ENCODE data around the gene TTC16. TPM values are rescaled to one million over a fixed set of nuclear protein-coding genes. Genes with fewer than 3 reads are reported as not detected.

TTC16 gene
- total RNA-seq, 1 donor from 2014 or later, result 0.22 TPM

GRCh38 chr9:127716412-127716811 is 533 bp downstream of the TTC16 start:
- intact Hi-C loops (cut with micrococcal nuclease), result loop anchor here (5.0 kb wide), 2 partner anchors 214 to 494 kb away; no protein-coding TSS in a partner anchor

GRCh38 chr9:127717766-127718165 is 1.9 kb downstream of the TTC16 start:
- intact Hi-C loops (cut with micrococcal nuclease), result loop anchor here (5.0 kb wide), 2 partner anchors 215 to 495 kb away; no protein-coding TSS in a partner anchor

- intact Hi-C loops (cut with micrococcal nuclease), result no loop called here
Observed at GRCh38 chr9:127720031-127720864, 4.4 kb downstream of the TTC16 start.

DNA sequence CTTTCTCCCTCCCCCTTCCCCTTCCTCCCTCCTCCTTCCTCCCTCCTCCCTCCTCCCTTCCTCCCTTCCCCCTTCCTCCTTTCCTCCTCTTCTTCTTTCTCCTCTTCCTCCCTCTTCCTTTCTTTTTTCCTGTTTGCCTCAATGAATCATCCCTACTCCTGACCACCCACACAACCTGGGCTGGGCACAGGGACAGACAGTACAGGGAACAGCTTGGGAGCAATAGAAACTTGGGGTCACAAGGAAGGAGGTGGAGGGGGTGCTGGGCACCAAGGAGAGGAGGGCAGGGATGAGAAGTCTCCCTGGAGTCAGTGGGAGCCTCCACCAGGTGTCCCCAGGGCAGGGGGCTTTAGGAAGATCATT is 5.0 kb downstream of the TTC16 start:
- intact Hi-C loops (cut with micrococcal nuclease), result no loop called here

- intact Hi-C loops (cut with micrococcal nuclease), result no loop called here
Observed at GRCh38 chr9:127721391-127721821, 5.5 kb downstream of the TTC16 start.

DNA sequence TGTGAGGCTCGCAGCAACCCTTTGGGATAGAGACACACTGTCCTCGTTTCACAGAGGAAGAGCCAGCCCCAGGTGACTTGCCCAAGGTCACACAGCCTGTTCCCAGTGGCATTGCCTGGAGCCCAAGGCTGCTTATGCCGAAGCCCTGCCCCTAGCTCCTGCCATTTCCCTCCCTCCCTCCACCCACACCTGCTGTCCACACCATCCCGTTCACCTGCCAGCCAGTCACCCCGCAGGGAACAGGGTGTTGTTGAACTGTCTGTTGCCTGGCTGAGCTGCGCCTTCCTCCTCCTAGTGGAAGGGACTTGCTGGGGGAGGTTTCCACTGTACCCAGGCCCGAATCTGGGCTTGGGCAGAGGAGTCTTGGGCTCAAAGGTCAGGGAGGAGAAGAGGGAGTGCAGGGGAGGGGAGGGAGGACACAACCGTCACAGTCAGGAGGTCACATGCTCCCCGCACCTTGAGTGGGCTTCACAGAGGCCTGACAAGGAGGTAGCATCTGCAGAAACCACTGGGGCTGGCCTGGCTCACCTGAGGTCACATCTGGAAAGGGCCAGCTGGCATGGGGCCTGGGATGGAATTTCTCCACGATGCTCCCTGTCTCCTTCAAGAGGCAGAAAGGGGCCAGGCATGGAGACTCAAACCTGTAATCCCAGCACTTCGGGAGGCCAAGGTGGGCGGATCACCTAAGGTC is 6.3 kb downstream of the TTC16 start:
- intact Hi-C loops (cut with micrococcal nuclease), result no loop called here

- intact Hi-C loops (cut with micrococcal nuclease), result no loop called here
Observed at GRCh38 chr9:127723013-127723412, 7.1 kb downstream of the TTC16 start.

DNA sequence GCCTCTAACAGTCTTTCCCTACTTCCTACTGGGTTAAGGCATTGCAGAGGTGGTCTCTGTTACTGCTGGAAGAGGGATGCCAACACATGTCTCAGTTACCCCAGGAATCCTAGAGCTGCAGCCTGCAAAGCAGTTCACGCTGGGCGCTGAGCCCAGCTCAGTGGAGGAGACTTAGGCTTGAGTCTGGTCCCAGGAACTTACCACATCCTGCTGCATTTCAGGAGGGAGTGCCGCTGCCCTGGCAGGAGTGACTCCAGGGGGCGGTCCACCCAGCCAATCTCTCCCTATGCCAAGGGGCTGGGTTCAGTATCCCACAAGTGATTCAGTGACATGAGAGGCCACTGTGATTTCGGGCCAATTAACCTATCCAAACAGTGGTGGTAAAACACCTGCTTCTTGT is 7.6 kb downstream of the TTC16 start:
- intact Hi-C loops (cut with micrococcal nuclease), result no loop called here

DNA sequence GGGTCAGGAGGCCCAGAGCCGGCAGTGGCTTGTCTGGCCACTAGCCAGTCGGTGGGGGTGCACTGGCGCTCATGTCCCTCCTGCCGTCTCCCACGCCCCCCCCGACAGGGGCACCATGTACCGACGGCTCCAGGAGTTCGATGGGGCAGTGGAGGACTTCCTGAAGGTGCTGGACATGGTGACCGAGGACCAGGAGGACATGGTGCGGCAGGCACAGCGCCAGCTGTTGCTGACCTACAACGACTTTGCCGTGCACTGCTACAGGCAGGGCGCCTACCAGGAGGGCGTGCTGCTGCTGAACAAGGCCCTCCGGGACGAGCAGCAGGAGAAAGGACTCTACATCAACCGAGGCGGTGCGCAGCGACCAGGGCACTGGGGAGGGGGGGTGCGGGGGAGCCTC is 8.1 kb downstream of the TTC16 start:
- intact Hi-C loops (cut with micrococcal nuclease), result no loop called here

DNA sequence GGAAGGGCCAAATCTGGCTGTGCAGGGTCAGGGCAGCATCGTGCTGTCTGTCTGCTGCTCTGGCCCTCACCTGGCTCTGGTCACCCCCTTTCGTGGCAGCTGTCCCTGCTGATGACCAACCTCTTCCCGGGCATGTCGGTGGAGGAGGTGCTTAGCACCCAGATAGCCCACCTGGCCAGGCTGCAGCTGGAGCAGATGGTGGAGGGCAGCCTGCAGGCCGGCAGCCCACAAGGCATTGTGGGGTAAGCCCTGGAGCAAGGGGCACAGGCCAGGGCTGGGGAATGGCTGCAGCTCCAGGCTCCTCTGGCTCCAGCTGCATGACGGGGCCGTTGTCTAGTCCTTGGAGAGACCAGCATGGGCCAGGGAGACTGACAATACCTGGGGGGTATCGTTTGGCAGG is 11.0 kb downstream of the TTC16 start:
- intact Hi-C loops (cut with micrococcal nuclease), result no loop called here

- intact Hi-C loops (cut with micrococcal nuclease), result no loop called here
Observed at GRCh38 chr9:127728808-127729207, 12.9 kb downstream of the TTC16 start.

DNA sequence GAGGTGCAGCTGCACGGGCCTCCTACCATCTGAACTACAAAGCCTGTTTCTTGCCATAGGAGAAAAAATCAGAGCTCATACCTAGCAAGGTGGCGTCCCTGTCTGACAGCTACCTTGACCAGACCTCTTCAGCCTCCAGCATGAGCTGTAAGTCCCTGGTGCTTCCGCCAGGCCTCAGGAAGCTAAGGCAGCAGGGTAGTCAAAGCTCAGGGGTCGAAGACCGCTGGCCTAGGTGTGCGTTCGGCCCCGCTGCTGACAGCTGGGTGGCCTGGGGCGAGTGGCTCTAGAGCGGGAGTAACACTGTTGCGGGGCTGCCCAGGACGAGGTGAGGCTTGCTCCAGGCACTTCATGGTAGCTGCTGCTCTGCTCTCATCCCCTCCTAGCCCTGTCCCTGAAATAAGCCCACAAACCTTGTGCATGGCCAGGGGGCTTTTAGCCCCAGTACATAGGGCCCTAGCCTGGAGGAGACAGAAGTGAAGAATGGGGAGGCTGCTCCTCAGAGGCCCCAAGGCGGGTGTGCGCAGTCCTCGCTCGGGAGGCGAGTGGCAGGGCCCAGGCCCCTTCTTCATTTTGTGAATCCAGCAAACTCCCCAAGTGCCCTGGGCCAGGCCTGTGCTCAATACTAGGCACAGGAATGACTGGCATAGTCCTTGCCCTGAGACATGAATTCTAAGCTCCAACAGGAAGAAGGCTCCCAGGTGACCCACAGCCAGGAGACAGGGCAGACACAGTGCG is 13.8 kb downstream of the TTC16 start:
- intact Hi-C loops (cut with micrococcal nuclease), result loop anchor here (5.0 kb wide), 1 partner anchor 787 kb away; no protein-coding TSS in a partner anchor

DNA sequence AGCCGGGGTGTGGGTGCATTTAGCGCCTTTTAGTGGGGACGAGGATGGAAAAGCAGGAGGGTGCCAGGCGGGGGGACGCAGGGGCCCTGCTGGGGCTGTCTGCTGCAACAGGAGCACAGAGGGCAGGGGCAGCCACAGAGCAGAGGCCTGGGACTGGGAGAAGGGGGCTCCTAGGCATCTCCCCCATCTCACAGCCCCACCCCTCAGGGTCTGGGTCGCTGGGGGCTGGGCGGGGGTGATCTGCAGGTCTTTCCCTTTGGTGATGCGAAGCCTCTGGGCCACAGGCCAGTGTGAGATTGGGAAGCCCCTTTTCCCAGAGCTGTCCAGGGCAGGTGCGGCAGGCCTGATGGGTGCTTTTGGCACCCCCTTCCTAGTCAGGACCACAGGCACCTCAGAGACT is 14.4 kb downstream of the TTC16 start:
- intact Hi-C loops (cut with micrococcal nuclease), result loop anchor here (5.0 kb wide), 1 partner anchor 788 kb away; no protein-coding TSS in a partner anchor

- intact Hi-C loops (cut with micrococcal nuclease), result loop anchor here (5.0 kb wide), 1 partner anchor 789 kb away; no protein-coding TSS in a partner anchor
Observed at GRCh38 chr9:127730799-127731410, 15.0 kb downstream of the TTC16 start.

DNA sequence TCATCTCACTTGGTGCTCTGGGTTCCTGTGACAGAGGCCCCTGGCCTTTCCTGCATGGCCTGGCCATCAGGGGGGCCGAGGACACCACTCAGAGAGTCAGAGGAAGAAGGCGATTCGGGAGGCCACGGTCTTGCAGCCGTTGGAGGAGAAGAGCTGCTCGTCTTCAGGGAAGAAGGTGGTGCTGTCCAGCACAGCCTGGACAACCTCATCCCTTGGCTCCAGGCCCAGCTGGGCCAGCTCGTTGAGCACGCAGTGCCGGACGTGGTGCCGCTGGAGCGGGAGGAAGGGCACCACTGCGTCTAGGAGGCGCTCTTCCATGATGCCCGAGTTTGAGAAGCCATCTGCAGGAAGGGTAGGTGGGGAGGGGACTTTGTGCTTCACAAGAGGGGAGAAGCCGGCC is 16.1 kb downstream of the TTC16 start:
- intact Hi-C loops (cut with micrococcal nuclease), result loop anchor here (5.0 kb wide), 1 partner anchor 790 kb away; no protein-coding TSS in a partner anchor

DNA sequence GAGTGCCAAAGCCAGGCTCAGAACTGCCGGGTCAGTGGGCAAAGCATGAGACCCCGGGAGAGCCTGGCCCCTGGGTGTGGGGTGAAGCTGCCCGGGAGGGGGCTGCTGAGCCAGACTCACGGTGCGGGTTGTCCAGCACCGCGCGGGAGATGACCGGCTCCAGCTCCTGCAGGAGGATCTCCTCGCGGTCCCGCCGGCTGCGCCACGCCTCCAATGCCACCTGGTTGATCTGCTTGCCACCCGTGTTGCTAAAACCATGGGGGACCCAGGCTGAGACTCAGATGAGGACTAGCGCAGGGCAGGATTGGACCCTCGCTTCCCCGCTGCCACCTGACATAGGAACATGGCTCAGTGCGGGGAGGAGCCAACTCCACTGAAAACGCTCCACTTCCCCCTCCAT is 16.6 kb downstream of the TTC16 start:
- intact Hi-C loops (cut with micrococcal nuclease), result loop anchor here (5.0 kb wide), 1 partner anchor 790 kb away; no protein-coding TSS in a partner anchor

DNA sequence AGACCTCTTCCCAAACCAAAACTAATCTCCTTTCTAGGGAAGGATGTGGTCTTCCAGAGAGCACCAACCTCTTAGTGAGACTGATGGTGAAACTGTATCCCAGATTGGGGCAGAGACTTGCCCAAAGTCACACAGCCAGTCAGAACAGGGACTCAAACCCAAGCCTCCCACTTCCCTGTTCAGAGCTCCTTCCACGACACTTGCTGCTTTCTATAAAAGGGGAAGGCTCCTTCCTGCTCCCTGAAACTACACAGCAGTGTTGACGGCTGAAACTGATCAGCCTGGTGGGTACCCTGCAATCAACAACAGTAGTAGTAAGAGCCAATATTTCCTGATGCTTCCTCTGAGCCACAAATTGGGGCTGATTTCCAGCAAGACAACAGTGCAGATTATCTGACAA is 17.7 kb downstream of the TTC16 start:
- intact Hi-C loops (cut with micrococcal nuclease), result loop anchor here (1.0 to 5.0 kb wide), 6 partner anchors 34 to 791 kb away; no protein-coding TSS in a partner anchor

DNA sequence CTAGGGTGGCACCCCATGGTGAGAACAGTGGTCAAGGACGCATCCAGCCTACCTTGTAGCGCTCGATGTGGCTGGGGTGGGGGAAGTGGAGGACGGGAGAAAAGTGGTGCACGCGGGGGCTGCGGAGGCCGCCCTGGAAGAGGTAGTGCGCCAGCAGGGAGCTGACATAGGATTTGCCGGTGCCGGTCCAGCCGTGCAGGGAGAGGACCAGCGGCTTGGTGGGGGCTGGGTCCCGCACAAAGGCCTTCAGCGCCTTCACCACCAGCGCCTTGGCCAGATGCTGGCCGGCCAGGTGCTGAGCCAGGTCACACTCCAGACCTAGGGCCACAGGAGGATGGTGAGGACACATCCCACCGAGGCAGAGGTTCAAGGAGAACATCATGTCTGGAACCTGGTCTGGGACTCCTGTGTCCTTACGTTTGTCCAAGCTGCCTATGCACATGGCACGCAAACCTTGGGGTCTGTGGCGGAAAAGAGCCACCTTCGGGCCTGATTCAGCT is 18.4 kb downstream of the TTC16 start:
- intact Hi-C loops (cut with micrococcal nuclease), result loop anchor here (1.0 to 5.0 kb wide), 6 partner anchors 35 to 792 kb away; no protein-coding TSS in a partner anchor

- intact Hi-C loops (cut with micrococcal nuclease), result loop anchor here (1.0 to 5.0 kb wide), 17 partner anchors 20 to 793 kb away; partner anchors contain the start of genes FPGS, LRSAM1, NAIF1 and PTRH1
Observed at GRCh38 chr9:127734747-127735529, 19.1 kb downstream of the TTC16 start, which contains the start of gene TOR2A. Gene TOR2A, minus strand, starts transcription at chr9:127735294. Its CDS starts 24 bp downstream, at chr9:127735270.
